HG03521 (cell line): ENCODE data around the gene KHK.

Source experiments
- ATAC-seq: cut with Tn5 transposase; IDR thresholded peaks from one replicate; pipeline ENCODE4 v1.9.1; 2021; ENCODE audit warnings: mild to moderate bottlenecking, moderate library complexity; ENCODE audit not compliant: unreplicated experiment

KHK gene

GRCh38 chr2:27080603-27080936 is 6.0 kb upstream of the KHK start:
- no peak for ATAC-seq

GRCh38 chr2:27081984-27082772 is 4.4 kb upstream of the KHK start:
- no peak for ATAC-seq

GRCh38 chr2:27082773-27083409 is 3.7 kb upstream of the KHK start:
- no peak for ATAC-seq

GRCh38 chr2:27083410-27084296 is 2.9 kb upstream of the KHK start:
- ATAC-seq = no peak

GRCh38 chr2:27084297-27085061 is 2.1 kb upstream of the KHK start:
- ATAC-seq = no peak

- ATAC-seq = no peak
Measured at GRCh38 chr2:27085062-27085672, 1.4 kb upstream of the KHK start.

GRCh38 chr2:27085673-27086089 is 891 bp upstream of the KHK start:
- ATAC-seq = peak; percentile 1

GRCh38 chr2:27086090-27086723 is 365 bp upstream of the KHK start:
- peak; percentile 78 for ATAC-seq

GRCh38 chr2:27087823-27088410 is 1.3 kb downstream of the KHK start:
- ATAC-seq = no peak

GRCh38 chr2:27088634-27089033 is 2.1 kb downstream of the KHK start:
- ATAC-seq = no peak

GRCh38 chr2:27089111-27089954 is 2.8 kb downstream of the KHK start:
- ATAC-seq = no peak

- no peak for ATAC-seq
Measured at GRCh38 chr2:27091746-27092695, 5.4 kb downstream of the KHK start.

GRCh38 chr2:27092696-27093429 is 6.3 kb downstream of the KHK start:
- ATAC-seq = no peak

GRCh38 chr2:27093430-27094352 is 7.1 kb downstream of the KHK start:
- ATAC-seq = no peak

GRCh38 chr2:27094353-27094984 is 7.9 kb downstream of the KHK start:
- no peak for ATAC-seq

- no peak for ATAC-seq
Measured at GRCh38 chr2:27095427-27095744, 8.8 kb downstream of the KHK start.
